ENCODE results near the gene SPOPL. TPM values are rescaled to one million over a fixed set of nuclear protein-coding genes. Genes with fewer than 3 reads are reported as not detected.

Gene SPOPL
- total RNA-seq, 4 donors from 2014 or later: 18.8 to 28.1 (median 21.9) TPM

- TF ChIP-seq POLR2A (IDR thresholded peaks at IDR 0.05) (no peak), CTCF (IDR thresholded peaks at IDR 0.05) (no peak)
- no peaks in the 10 kb centered on the region for H3K36me3 ChIP-seq
- no peaks in the 10 kb centered on the region for H3K9me3 ChIP-seq
- H3K4me3 ChIP-seq: peak overlapping the region; percentile 81 to 96 (median 92)
- H3K27me3 ChIP-seq: no peaks in the 10 kb centered on the region
- peaks cover 0 to 30% (median 6%) of the 10 kb centered on the region in 4 donors for H3K4me1 ChIP-seq
- H3K27ac ChIP-seq: peak overlapping the region; percentile 85 to 94 (median 90)
- no peak for DNase-seq
Measured at GRCh38 chr2:138502255-138503086, 901 bp downstream of the SPOPL start.

- DNase-seq: no peak
- Histone ChIP-seq H3K36me3 (no peaks in the 10 kb centered on the region), H3K9me3 (no peaks in the 10 kb centered on the region), H3K4me3 (peak overlapping the region; percentile 81 to 96 (median 92)), H3K27me3 (no peaks in the 10 kb centered on the region), H3K27ac (peak overlapping the region; percentile 85 to 94 (median 90)), H3K4me1 (peaks cover 0 to 30% (median 6%) of the 10 kb centered on the region in 4 donors)
- TF ChIP-seq POLR2A (IDR thresholded peaks at IDR 0.05): no peak
- TF ChIP-seq CTCF (IDR thresholded peaks at IDR 0.05): no peak
Measured at GRCh38 chr2:138503087-138503442, 1.5 kb downstream of the SPOPL start.

- no peaks in the 10 kb centered on the region for H3K27me3 ChIP-seq
- H3K27ac ChIP-seq: peak overlapping the region in 1 of 4 donors; percentile 93
- DNase-seq: no peak
- H3K36me3 ChIP-seq: no peaks in the 10 kb centered on the region
- peaks cover 0 to 30% (median 6%) of the 10 kb centered on the region in 4 donors for H3K4me1 ChIP-seq
- no peaks in the 10 kb centered on the region for H3K9me3 ChIP-seq
- no peak for TF ChIP-seq CTCF (IDR thresholded peaks at IDR 0.05)
- H3K4me3 ChIP-seq: peak overlapping the region in 3 of 4 donors; percentile 3 to 93 (median 91)
Measured at GRCh38 chr2:138503652-138504051, 2.1 kb downstream of the SPOPL start.

GRCh38 chr2:138504092-138504491 is 2.5 kb downstream of the SPOPL start:
- Histone ChIP-seq H3K4me3 (peak overlapping the region in 2 of 4 donors; percentile 91 to 93), H3K36me3 (no peaks in the 10 kb centered on the region), H3K27ac (peak overlapping the region in 2 of 4 donors; percentile 25 to 93), H3K4me1 (peaks cover 0 to 30% (median 6%) of the 10 kb centered on the region in 4 donors), H3K27me3 (no peaks in the 10 kb centered on the region), H3K9me3 (no peaks in the 10 kb centered on the region)
- no peak for DNase-seq
- no peak for TF ChIP-seq POLR2A (IDR thresholded peaks at IDR 0.05)
- no peak for TF ChIP-seq CTCF (IDR thresholded peaks at IDR 0.05)

GRCh38 chr2:138504546-138505235 is 3.1 kb downstream of the SPOPL start:
- no peak for DNase-seq
- H3K36me3 ChIP-seq: no peaks in the 10 kb centered on the region
- H3K4me3 ChIP-seq: peak overlapping the region in 1 of 4 donors; percentile 93
- H3K4me1 ChIP-seq: peaks cover 0 to 30% (median 6%) of the 10 kb centered on the region in 4 donors
- H3K9me3 ChIP-seq: no peaks in the 10 kb centered on the region
- H3K27me3 ChIP-seq: no peaks in the 10 kb centered on the region
- TF ChIP-seq CTCF (IDR thresholded peaks at IDR 0.05) (no peak), POLR2A (IDR thresholded peaks at IDR 0.05) (no peak)
- peak overlapping the region in 2 of 4 donors; percentile 25 to 93 for H3K27ac ChIP-seq

Data from Peyer's patch (tissue), 4 donors.